Upper lobe of left lung (tissue), 4 donors: Measurements from ENCODE around the gene HIVEP3.

ENCODE experiments used
- EP300 ChIP-seq, 4 donors: sonication (generic); formaldehyde crosslinking; IDR thresholded peaks; one replicate each; pipeline ENCODE4 v1.5.1; 2017; ENCODE audit warnings: antibody characterized with exemption in 4 of 4, control low read depth in 2 of 4
- POLR2A ChIP-seq, 4 donors: fragments of 450-650 bp; IDR thresholded peaks; one replicate each; pipeline ENCODE4 v1.5.1; 2016 to 2017; ENCODE audit warnings: antibody characterized with exemption in 4 of 4, mild to moderate bottlenecking in 2 of 4
- TF ChIP-seq, protein P1 (sequence below), 6 experiments: fragments of 450-650 bp in 4 of 6; fragments of 200-600 bp in 2 of 6; sonication (generic) in 2 of 6; IDR thresholded peaks; one replicate each; pipeline ENCODE4 v1.5.1; 2016 to 2019; ENCODE audit warnings: antibody characterized with exemption in 6 of 6

DNA sequence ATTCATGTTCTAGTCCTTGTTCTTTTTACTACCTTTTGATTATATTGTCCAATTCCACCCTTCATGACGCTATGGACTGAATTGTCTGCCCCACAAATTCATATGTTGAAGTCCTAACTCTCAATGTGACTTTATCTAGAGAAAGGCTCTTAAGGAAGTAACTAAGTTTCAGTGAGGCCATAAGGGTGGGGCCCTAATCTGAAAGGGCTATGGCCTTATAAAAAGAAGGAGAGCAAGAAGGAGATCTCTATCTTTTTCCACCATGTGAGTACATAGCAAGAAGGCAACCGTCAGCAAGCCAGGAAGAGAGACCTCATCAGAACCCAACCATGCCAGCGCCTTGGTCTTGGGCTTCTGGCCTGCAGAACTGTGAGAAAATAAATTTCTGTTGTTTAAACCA, 95.9 kb downstream of the HIVEP3 start:
- no peak for TF ChIP-seq POLR2A (IDR thresholded peaks at IDR 0.05)
- TF ChIP-seq, protein P1, sequence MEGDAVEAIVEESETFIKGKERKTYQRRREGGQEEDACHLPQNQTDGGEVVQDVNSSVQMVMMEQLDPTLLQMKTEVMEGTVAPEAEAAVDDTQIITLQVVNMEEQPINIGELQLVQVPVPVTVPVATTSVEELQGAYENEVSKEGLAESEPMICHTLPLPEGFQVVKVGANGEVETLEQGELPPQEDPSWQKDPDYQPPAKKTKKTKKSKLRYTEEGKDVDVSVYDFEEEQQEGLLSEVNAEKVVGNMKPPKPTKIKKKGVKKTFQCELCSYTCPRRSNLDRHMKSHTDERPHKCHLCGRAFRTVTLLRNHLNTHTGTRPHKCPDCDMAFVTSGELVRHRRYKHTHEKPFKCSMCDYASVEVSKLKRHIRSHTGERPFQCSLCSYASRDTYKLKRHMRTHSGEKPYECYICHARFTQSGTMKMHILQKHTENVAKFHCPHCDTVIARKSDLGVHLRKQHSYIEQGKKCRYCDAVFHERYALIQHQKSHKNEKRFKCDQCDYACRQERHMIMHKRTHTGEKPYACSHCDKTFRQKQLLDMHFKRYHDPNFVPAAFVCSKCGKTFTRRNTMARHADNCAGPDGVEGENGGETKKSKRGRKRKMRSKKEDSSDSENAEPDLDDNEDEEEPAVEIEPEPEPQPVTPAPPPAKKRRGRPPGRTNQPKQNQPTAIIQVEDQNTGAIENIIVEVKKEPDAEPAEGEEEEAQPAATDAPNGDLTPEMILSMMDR (IDR thresholded peaks at IDR 0.05): no peak
- no peak for TF ChIP-seq EP300 (IDR thresholded peaks at IDR 0.05)
